Body of pancreas (tissue), 4 donors: Measurements from ENCODE around the gene MEIS3.

ENCODE experiments used
- CTCF ChIP-seq, 7 experiments: fragments of 450-650 bp in 4 of 7; fragments of 200-600 bp in 3 of 7; sonication (generic) in 3 of 7; IDR thresholded peaks; one replicate each; pipeline ENCODE4 v1.5.1; 2016 to 2019; ENCODE audit warnings: antibody characterized with exemption in 7 of 7
- POLR2A ChIP-seq, 3 donors: fragments of 450-650 bp; IDR thresholded peaks; one replicate each; pipeline ENCODE4 v1.6.1; 2016; ENCODE audit warnings: antibody characterized with exemption in 3 of 3, mild to moderate bottlenecking in 2 of 3

DNA sequence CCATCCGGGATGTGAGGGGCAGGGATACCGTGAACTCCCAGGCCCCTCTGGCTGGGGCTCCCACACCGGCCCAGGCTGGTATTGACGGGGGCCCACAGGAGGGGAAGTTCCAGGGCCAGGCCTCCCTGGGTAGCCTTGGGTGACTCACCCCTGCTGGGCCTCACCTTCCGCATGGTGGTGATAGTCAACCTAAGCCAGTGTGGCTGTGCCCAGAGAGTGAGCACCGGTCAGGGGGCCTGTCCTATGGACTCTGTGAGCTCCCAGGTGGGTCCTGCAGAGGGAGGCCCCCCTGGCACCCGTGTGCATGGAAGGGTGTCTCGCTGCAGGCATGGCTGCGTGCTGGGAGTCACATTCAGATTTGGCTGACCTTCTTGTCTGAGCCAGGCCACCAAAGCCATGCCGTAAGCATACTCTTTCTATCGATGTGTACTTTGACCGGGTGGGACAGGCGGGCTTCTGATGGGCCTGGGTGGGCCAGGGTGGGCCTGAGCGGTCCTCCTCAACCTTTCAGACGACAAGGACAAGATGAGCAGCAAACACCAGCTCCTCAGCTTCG is 42.7 kb downstream of the MEIS3 start:
- no peak for TF ChIP-seq CTCF (IDR thresholded peaks at IDR 0.05)
- no peak for TF ChIP-seq POLR2A (IDR thresholded peaks at IDR 0.05)
